Transverse colon (tissue), 4 donors: ENCODE measurements around the gene COX17. TPM values are rescaled to one million over a fixed set of nuclear protein-coding genes. Genes with fewer than 3 reads are reported as not detected.
A peak's percentile ranks its signal among the peaks of the same experiment; 100 is the strongest.

Experiments used
- DNase-seq: peaks from one replicate; pipeline ENCODE4 v3.0.0-alpha.2; 2019
- H3K27ac ChIP-seq, 4 donors: fragments of 200-600 bp; sonication (generic); 2 replicates each; pipeline ENCODE4 v1.5.1; 2016 to 2018; ENCODE audit warnings: inconsistent platforms in 4 of 4
- H3K27me3 ChIP-seq: fragments of 200-600 bp; sonication (generic); 2 replicates; pipeline ENCODE4 v1.5.1; 2017; ENCODE audit warnings: inconsistent platforms
- H3K36me3 ChIP-seq, 4 donors: fragments of 200-600 bp; sonication (generic); 2 replicates each; pipeline ENCODE4 v1.5.1; 2017 to 2019; ENCODE audit warnings: inconsistent platforms in 4 of 4
- H3K4me1 ChIP-seq, 4 donors: fragments of 200-600 bp; sonication (generic); 2 replicates each; pipeline ENCODE4 v1.5.1; 2017 to 2020; ENCODE audit warnings: inconsistent platforms in 4 of 4
- H3K4me3 ChIP-seq, 4 donors: fragments of 200-600 bp; sonication (generic); 1 replicate in 1 of 4; 2 replicates in 3 of 4; pipeline versions ENCODE4 v1.5.1 to v1.6.1; 2017 to 2019; ENCODE audit warnings: inconsistent platforms in 4 of 4
- H3K9me3 ChIP-seq, 2 donors: fragments of 200-600 bp; sonication (generic); 2 replicates each; pipeline ENCODE4 v1.5.1; 2017 to 2019; ENCODE audit warnings: inconsistent platforms in 2 of 2
- CTCF ChIP-seq, 5 experiments: fragments of 200-600 bp in 3 of 5; fragments of 450-650 bp in 2 of 5; sonication (generic) in 3 of 5; IDR thresholded peaks; 1 replicate in 2 of 5; 2 replicates in 3 of 5; pipeline ENCODE4 v1.5.1; 2016 to 2017; ENCODE audit warnings: antibody characterized with exemption in 5 of 5, inconsistent platforms in 3 of 5, mild to moderate bottlenecking in 2 of 5, moderate library complexity in 1 of 5
- EP300 ChIP-seq: sonication (generic); formaldehyde crosslinking; IDR thresholded peaks from one replicate; pipeline ENCODE4 v1.6.1; 2017; ENCODE audit warnings: antibody characterized with exemption, low read depth
- POLR2A ChIP-seq: fragments of 450-650 bp; IDR thresholded peaks from one replicate; pipeline ENCODE4 v1.6.1; 2016; ENCODE audit warnings: antibody characterized with exemption, mild to moderate bottlenecking, moderate library complexity
- POLR2AphosphoS5 ChIP-seq, 3 donors: sonication (generic); formaldehyde crosslinking; IDR thresholded peaks; one replicate each; pipeline ENCODE4 v1.6.1; 2016; ENCODE audit warnings: antibody characterized with exemption in 3 of 3
- WGBS, 2 donors: methylation state at CpG; one replicate each; pipeline ENCODE4 v1.1.5; 2018; ENCODE audit warnings: low coverage in 1 of 2; 5-methylcytosine and 5-hydroxymethylcytosine counted together
- in situ Hi-C, 4 donors: fragments of 200-750 bp; cut with MboI; loops; one replicate each; pipeline versions ENCODE4 v1.15.0 to v1.15.1; 2017; ENCODE audit warnings: low sequenced_read_pairs in 3 of 4, low pct_ligation_motif_present in 1 of 4, low pct_unique_long_range_greater_than_20kb in 1 of 4
- intact Hi-C: fragments of 100-400 bp; cut with DNase I; formaldehyde crosslinking; loops from one replicate; pipeline ENCODE4 v1.15.1; 2023; ENCODE audit warnings: low total_unique reads
- total RNA-seq, 4 donors: library from RNA; depleted of rRNA; stranded (reverse); fragments of >200 nt; gene quantifications; one replicate each; pipeline ENCODE4 v1.1.0, GENCODE V29; 2016

COX17 gene
- total RNA-seq, 4 donors from 2014 or later, result 2.2 to 49.2 (median 24.2) TPM

GRCh38 chr3:119659606-119660291 lies 17.5 kb downstream of the COX17 start:
- Histone ChIP-seq H3K4me1 (peaks cover 0 to 15% (median 0%) of the 10 kb centered on the region in 4 donors), H3K9me3 (no peaks in the 10 kb centered on the region), H3K4me3 (peak overlapping the region in 3 of 4 donors; percentile 5 to 34 (median 17)), H3K36me3 (no peaks in the 10 kb centered on the region), H3K27me3 (no peaks in the 10 kb centered on the region), H3K27ac (peak overlapping the region; percentile 65 to 84 (median 74))
- no peak for TF ChIP-seq CTCF (IDR thresholded peaks at IDR 0.05)
- no peak for TF ChIP-seq POLR2A
- TF ChIP-seq EP300, result no peak
- TF ChIP-seq POLR2AphosphoS5 (IDR thresholded peaks at IDR 0.05), result no peak
- intact Hi-C loops (no loop called here), in situ Hi-C loops (no loop called here)
- WGBS, 2 donors, result 70 to 73% methylated on average over 2 to 9 of the region's 9 CpGs
- DNase-seq, result no peak

- WGBS, 2 donors, result 82 to 84% methylated on average over 2 of the region's 2 CpGs
- TF ChIP-seq EP300 (no peak), POLR2AphosphoS5 (IDR thresholded peaks at IDR 0.05) (no peak), CTCF (IDR thresholded peaks at IDR 0.05) (no peak), POLR2A (no peak)
- peak overlapping the region in 3 of 4 donors; percentile 5 to 34 (median 17) for H3K4me3 ChIP-seq
Measured at GRCh38 chr3:119658994-119659393, 18.2 kb downstream of the COX17 start.

GRCh38 chr3:119657887-119658702 lies 19.1 kb downstream of the COX17 start:
- no peak for DNase-seq
- 69 to 81% methylated on average over 4 of the region's 4 CpGs for WGBS, 2 donors
- Histone ChIP-seq H3K36me3 (no peaks in the 10 kb centered on the region), H3K4me3 (peak overlapping the region in 1 of 4 donors; percentile 14), H3K9me3 (no peaks in the 10 kb centered on the region), H3K27me3 (no peaks in the 10 kb centered on the region), H3K27ac (peak overlapping the region in 3 of 4 donors; percentile 10 to 84 (median 75)), H3K4me1 (peaks cover 0 to 10% (median 0%) of the 10 kb centered on the region in 4 donors)
- in situ Hi-C loops (no loop called here), intact Hi-C loops (no loop called here)
- TF ChIP-seq POLR2AphosphoS5 (IDR thresholded peaks at IDR 0.05), result no peak
- TF ChIP-seq EP300, result no peak
- no peak for TF ChIP-seq POLR2A
- TF ChIP-seq CTCF (IDR thresholded peaks at IDR 0.05), result no peak

More at GRCh38 chr3:119658994-119659393, 18.2 kb downstream of the COX17 start:
- no peak for DNase-seq
- peak overlapping the region; percentile 65 to 84 (median 74) for H3K27ac ChIP-seq
- no peaks in the 10 kb centered on the region for H3K9me3 ChIP-seq
- peaks cover 0 to 12% (median 0%) of the 10 kb centered on the region in 4 donors for H3K4me1 ChIP-seq
- intact Hi-C loops, result no loop called here
- no peaks in the 10 kb centered on the region for H3K27me3 ChIP-seq
- in situ Hi-C loops, result no loop called here
- H3K36me3 ChIP-seq, result no peaks in the 10 kb centered on the region

GRCh38 chr3:119653876-119654275 lies 23.3 kb downstream of the COX17 start:
- in situ Hi-C loops, result no loop called here
- H3K4me3 ChIP-seq, result no peak overlapping the region
- TF ChIP-seq POLR2A, result no peak
- no peak for TF ChIP-seq CTCF (IDR thresholded peaks at IDR 0.05)
- TF ChIP-seq POLR2AphosphoS5 (IDR thresholded peaks at IDR 0.05), result no peak
- no peak for TF ChIP-seq EP300
- intact Hi-C loops, result no loop called here
- no peak for DNase-seq
- no peaks in the 10 kb centered on the region for H3K36me3 ChIP-seq
- H3K9me3 ChIP-seq, result no peaks in the 10 kb centered on the region
- no peaks in the 10 kb centered on the region for H3K27me3 ChIP-seq
- H3K27ac ChIP-seq, result no peak overlapping the region
- peaks cover 0 to 3% (median 0%) of the 10 kb centered on the region in 4 donors for H3K4me1 ChIP-seq
- WGBS, 2 donors, result 34 to 42% methylated on average over 2 of the region's 2 CpGs
